AG04450 (cell line): ENCODE results near the gene SPATA31C2. TPM values are rescaled to one million over a fixed set of nuclear protein-coding genes. Genes with fewer than 3 reads are reported as not detected.
A peak's percentile ranks its signal among the peaks of the same experiment; 100 is the strongest.
"Not testable (repeated sequence)": the region's sequence is repeated elsewhere in the genome, so short reads cannot be mapped to it uniquely, and the experiment has no call there.

Source experiments
- CTCF ChIA-PET: fragments of 300-600, 350-600 bp; formaldehyde crosslinking; extraction: SDS; loops from one replicate; lab custom pipeline; 2022; ENCODE audit warnings: antibody characterized with exemption, inconsistent platforms; lab: Charles Lee
- POLR2A ChIA-PET: fragments of 350-600 bp; formaldehyde crosslinking; extraction: SDS; loops from one replicate; lab custom pipeline; 2021; ENCODE audit warnings: antibody characterized with exemption, inconsistent platforms; lab: Yijun Ruan, JAX
- DNase-seq: peaks from one replicate; pipeline ENCODE4 v3.0.0-alpha.2; 2011; ENCODE audit warnings: low read depth, low spot score
- H3K27ac ChIP-seq: one replicate; pipeline ENCODE4 v1.5.1; 2012; ENCODE audit warnings: low read depth, low read length, control low read depth
- H3K27me3 ChIP-seq: one replicate; pipeline ENCODE4 v1.6.0; 2012; ENCODE audit warnings: low read length; ENCODE audit not compliant: control insufficient read depth, insufficient read depth
- H3K4me3 ChIP-seq: 2 replicates; pipeline ENCODE4 v1.5.1; 2011; ENCODE audit warnings: mild to moderate bottlenecking, low read depth, low read length, control low read depth
- H3K9me3 ChIP-seq: 2 replicates; pipeline ENCODE4 v1.5.1; 2012; ENCODE audit warnings: low read length; ENCODE audit not compliant: control insufficient read depth, insufficient read depth
- CTCF ChIP-seq: IDR thresholded peaks from 2 replicates; pipeline ENCODE4 v1.5.1; 2011; ENCODE audit warnings: low read depth, low read length, control low read depth, inconsistent platforms
- polyA minus RNA-seq: library from RNA; depleted of rRNA, polyadenylated mRNA; stranded (reverse); fragments of >200 nt; gene quantifications from 2 replicates; pipeline ENCODE4 v1.2.3, GENCODE V29; 2011; rRNA and poly(A)+ RNA removed
- polyA plus RNA-seq: library from polyadenylated mRNA; depleted of rRNA; stranded (reverse); fragments of >200 nt; gene quantifications from 2 replicates; pipeline ENCODE4 v1.2.3, GENCODE V29; 2011; rRNA removed

The SPATA31C2 gene
- not detected in 2 replicates for polyA plus RNA-seq
- not detected in 2 replicates for polyA minus RNA-seq

- H3K9me3 ChIP-seq, H3K27me3 ChIP-seq, H3K27ac ChIP-seq, CTCF ChIA-PET, DNase-seq, POLR2A ChIA-PET, H3K4me3 ChIP-seq: not testable (repeated sequence)
Observed at GRCh38 chr9:88138375-88138774, at the start of gene SPATA31C2. SPATA31C2 (minus strand) TSS chr9:88138475; CDS start chr9:88138446, 29 bp downstream.

- POLR2A ChIA-PET = interaction anchor here (1.5 kb wide), 1 partner anchor 10 kb away, joined by 7 read pairs; no protein-coding TSS in a partner anchor
Observed at GRCh38 chr9:88187631-88188030, 49.4 kb upstream of the SPATA31C2 start.

GRCh38 chr9:88186495-88187110, 48.3 kb upstream of the SPATA31C2 start:
- POLR2A ChIA-PET = no interaction called here
- no peak for DNase-seq
- H3K27me3 ChIP-seq = no peaks in the 10 kb centered on the region
- TF ChIP-seq CTCF = no peak
- H3K4me3 ChIP-seq = no peak overlapping the region
- no peaks in the 10 kb centered on the region for H3K9me3 ChIP-seq
- no peak overlapping the region for H3K27ac ChIP-seq
- CTCF ChIA-PET = interaction anchor here (0.6 to 1.1 kb wide), 2 partner anchors 392 to 1080 kb away, joined by 3 read pairs; no protein-coding TSS in a partner anchor

More at GRCh38 chr9:88187631-88188030, 49.4 kb upstream of the SPATA31C2 start:
- no peak for TF ChIP-seq CTCF
- DNase-seq = peak; percentile 13
- Histone ChIP-seq H3K9me3 (no peaks in the 10 kb centered on the region), H3K4me3 (no peak overlapping the region), H3K27ac (no peak overlapping the region), H3K27me3 (no peaks in the 10 kb centered on the region)
- CTCF ChIA-PET = interaction anchor here (1.1 kb wide), 1 partner anchor 391 kb away, joined by 3 read pairs; no protein-coding TSS in a partner anchor

GRCh38 chr9:88184976-88185375, 46.7 kb upstream of the SPATA31C2 start:
- ChIA-PET CTCF (no interaction called here), POLR2A (no interaction called here)
- H3K27me3 ChIP-seq = no peaks in the 10 kb centered on the region
- no peak for TF ChIP-seq CTCF
- no peak overlapping the region for H3K27ac ChIP-seq
- H3K4me3 ChIP-seq = no peak overlapping the region
- no peak for DNase-seq
- H3K9me3 ChIP-seq = peaks cover 3% of the 10 kb centered on the region; the same call in 1 of the 2 replicates

- no peaks in the 10 kb centered on the region for H3K27me3 ChIP-seq
- peaks cover 3% of the 10 kb centered on the region; the same call in 1 of the 2 replicates for H3K9me3 ChIP-seq
- DNase-seq = no peak
- ChIA-PET CTCF (no interaction called here), POLR2A (no interaction called here)
- H3K4me3 ChIP-seq = no peak overlapping the region
- no peak overlapping the region for H3K27ac ChIP-seq
- TF ChIP-seq CTCF = no peak
Observed at GRCh38 chr9:88183798-88184495, 45.7 kb upstream of the SPATA31C2 start.
